Keratinocyte (primary cell): ENCODE results near the gene MAPKAPK3.

Experiments used
- CTCF ChIP-seq, 3 experiments: IDR thresholded peaks in 1 of 3; conservative IDR thresholded peaks in 1 of 3; optimal IDR thresholded peaks in 1 of 3; 2 replicates in 2 of 3; 3 replicates in 1 of 3; pipeline versions ENCODE3 to v1.5.1; 2011; ENCODE audit warnings: low read length in 3 of 3, mild to moderate bottlenecking in 3 of 3, moderate library complexity in 2 of 3, control low read depth in 1 of 3, inconsistent platforms in 1 of 3; ENCODE audit not compliant: insufficient read depth in 2 of 3; ENCODE audit errors: extremely low read depth in 1 of 3
- EZH2 ChIP-seq: IDR thresholded peaks from one replicate; pipeline ENCODE4 v1.6.1; 2012; ENCODE audit warnings: inconsistent platforms, mild to moderate bottlenecking, low read length, moderate library complexity

- no peak for TF ChIP-seq CTCF (optimal IDR thresholded peaks at IDR 0.05 in 1 of 3, IDR thresholded peaks at IDR 0.05 in 1 of 3, conservative IDR thresholded peaks at IDR 0.05 in 1 of 3; ENCODE audit: extremely low read depth in 1 of 3, insufficient read depth in 2 of 3, low read length in 3 of 3)
- TF ChIP-seq EZH2 = no peak
Measured at GRCh38 chr3:50599716-50600118, 17.2 kb upstream of the MAPKAPK3 start.
